Measurements from ENCODE around the gene SOBP.
"Not testable (repeated sequence)": the region's sequence is repeated elsewhere in the genome, so short reads cannot be mapped to it uniquely, and the experiment has no call there.

SOBP gene

GRCh38 chr6:107550906-107551305 lies 61.0 kb downstream of the SOBP start:
- no peak for DNase-seq

GRCh38 chr6:107553121-107553520 lies 63.2 kb downstream of the SOBP start:
- DNase-seq = not testable (repeated sequence)

GRCh38 chr6:107554326-107554725 lies 64.4 kb downstream of the SOBP start:
- DNase-seq = no peak

- no peak for DNase-seq
Observed at GRCh38 chr6:107554918-107555317, 65.0 kb downstream of the SOBP start.

GRCh38 chr6:107555449-107555848 lies 65.5 kb downstream of the SOBP start:
- DNase-seq = no peak

- DNase-seq = no peak
Observed at GRCh38 chr6:107556082-107556481, 66.2 kb downstream of the SOBP start.

- DNase-seq = no peak
Observed at GRCh38 chr6:107557698-107558097, 67.8 kb downstream of the SOBP start.

- DNase-seq = no peak
Observed at GRCh38 chr6:107560657-107561056, 70.7 kb downstream of the SOBP start.

- no peak for DNase-seq
Observed at GRCh38 chr6:107561306-107561705, 71.4 kb downstream of the SOBP start.

GRCh38 chr6:107563694-107564588 lies 74.0 kb downstream of the SOBP start:
- DNase-seq = no peak

- no peak for DNase-seq
Observed at GRCh38 chr6:107564589-107564951, 74.7 kb downstream of the SOBP start.

- no peak for DNase-seq
Observed at GRCh38 chr6:107565165-107565723, 75.3 kb downstream of the SOBP start.

- DNase-seq = no peak
Observed at GRCh38 chr6:107567643-107568042, 77.7 kb downstream of the SOBP start.

- DNase-seq = no peak
Observed at GRCh38 chr6:107569473-107569872, 79.6 kb downstream of the SOBP start.

- no peak for DNase-seq
Observed at GRCh38 chr6:107571354-107571753, 81.4 kb downstream of the SOBP start.

GRCh38 chr6:107572886-107573285 lies 83.0 kb downstream of the SOBP start:
- no peak for DNase-seq

- no peak for DNase-seq
Observed at GRCh38 chr6:107574856-107575255, 84.9 kb downstream of the SOBP start.

- no peak for DNase-seq
Observed at GRCh38 chr6:107576852-107577251, 86.9 kb downstream of the SOBP start.

GRCh38 chr6:107578642-107579341 lies 88.9 kb downstream of the SOBP start:
- no peak for DNase-seq

- no peak for DNase-seq
Observed at GRCh38 chr6:107579456-107580056, 89.6 kb downstream of the SOBP start.

GRCh38 chr6:107582086-107582485 lies 92.2 kb downstream of the SOBP start:
- no peak for DNase-seq

GRCh38 chr6:107584726-107585125 lies 94.8 kb downstream of the SOBP start:
- DNase-seq = no peak

GRCh38 chr6:107585815-107586435 lies 96.0 kb downstream of the SOBP start:
- no peak for DNase-seq

Measured in CD4-positive, alpha-beta T cell treated with Interleukin-15 for 1 hour (primary cell).